HG03045 (cell line): Measurements from ENCODE around the gene NRAP.

Experiments used
- ATAC-seq: cut with Tn5 transposase; IDR thresholded peaks from one replicate; pipeline ENCODE4 v1.9.1; 2021; ENCODE audit warnings: mild to moderate bottlenecking, moderate library complexity; ENCODE audit not compliant: unreplicated experiment

The NRAP gene

DNA sequence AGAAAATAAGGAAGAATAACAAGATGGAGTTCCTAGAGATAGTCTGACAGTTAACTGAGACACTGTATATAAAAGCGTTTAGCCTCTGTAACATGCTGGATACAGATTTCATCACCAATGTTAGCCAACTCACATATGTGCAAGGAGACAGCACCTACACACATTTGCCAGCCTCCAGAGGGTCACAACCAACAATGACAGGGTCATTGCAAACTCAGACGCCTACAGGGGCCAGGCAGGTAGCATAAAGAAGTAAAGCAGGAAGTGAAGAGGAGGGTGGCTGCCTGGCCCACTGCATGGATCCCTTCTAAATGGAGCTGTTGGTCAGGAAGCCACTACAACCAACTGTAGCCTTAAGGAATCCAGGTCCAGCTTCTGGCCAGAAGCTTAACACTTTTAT, 50.4 kb downstream of the NRAP start:
- no peak for ATAC-seq

- no peak for ATAC-seq
Measured at GRCh38 chr10:113612154-113612553, 51.7 kb downstream of the NRAP start.

DNA sequence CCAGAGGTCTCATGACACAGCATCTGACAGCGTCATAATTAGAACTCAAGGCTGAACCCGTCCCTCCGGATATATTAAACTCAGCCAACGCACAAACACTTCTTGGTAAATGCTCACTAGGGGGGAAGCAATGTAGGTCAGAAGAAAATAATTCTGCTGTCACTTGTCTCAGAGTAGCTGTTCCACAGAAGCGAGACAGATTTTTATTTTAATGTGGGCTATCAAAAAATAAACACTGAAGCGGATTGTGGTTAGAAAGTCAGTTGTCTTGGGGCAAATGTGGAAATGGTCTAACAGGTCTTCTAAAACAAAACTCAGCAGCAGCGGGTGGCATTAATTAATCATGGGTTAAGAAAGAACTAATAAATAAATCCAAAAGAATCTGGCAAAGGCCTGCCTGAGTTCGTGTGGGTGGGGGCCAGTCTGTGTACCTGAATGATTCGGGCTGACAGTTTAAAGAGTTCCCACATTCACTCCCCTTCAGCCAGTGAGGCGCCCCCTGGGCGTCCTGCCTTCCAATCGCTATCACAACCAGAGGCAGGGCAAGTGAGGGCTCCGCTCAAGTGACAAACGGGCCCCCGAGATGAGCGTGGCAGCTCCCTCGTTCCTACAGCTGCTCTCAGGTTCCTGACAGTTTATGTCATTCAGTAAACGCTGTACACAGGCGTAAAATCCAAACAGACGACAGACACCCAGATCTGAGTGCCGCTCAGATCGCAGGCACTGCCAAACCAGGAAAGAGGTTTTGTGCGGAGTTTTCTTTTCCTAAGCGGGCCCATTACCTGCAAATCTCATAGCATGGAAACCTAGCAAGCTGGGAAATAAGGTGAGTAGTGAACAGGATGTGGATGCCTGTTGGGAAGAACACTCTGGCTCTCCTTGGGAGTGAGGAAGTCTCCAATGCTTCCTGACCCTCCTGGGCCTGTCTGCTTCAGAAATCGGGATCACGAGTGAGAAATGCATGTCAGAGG, 52.9 kb downstream of the NRAP start:
- ATAC-seq, result no peak

GRCh38 chr10:113609704-113610108, 54.1 kb downstream of the NRAP start:
- ATAC-seq, result no peak

GRCh38 chr10:113605268-113605978, 58.4 kb downstream of the NRAP start:
- no peak for ATAC-seq

GRCh38 chr10:113604572-113604971, 59.3 kb downstream of the NRAP start:
- ATAC-seq, result no peak

DNA sequence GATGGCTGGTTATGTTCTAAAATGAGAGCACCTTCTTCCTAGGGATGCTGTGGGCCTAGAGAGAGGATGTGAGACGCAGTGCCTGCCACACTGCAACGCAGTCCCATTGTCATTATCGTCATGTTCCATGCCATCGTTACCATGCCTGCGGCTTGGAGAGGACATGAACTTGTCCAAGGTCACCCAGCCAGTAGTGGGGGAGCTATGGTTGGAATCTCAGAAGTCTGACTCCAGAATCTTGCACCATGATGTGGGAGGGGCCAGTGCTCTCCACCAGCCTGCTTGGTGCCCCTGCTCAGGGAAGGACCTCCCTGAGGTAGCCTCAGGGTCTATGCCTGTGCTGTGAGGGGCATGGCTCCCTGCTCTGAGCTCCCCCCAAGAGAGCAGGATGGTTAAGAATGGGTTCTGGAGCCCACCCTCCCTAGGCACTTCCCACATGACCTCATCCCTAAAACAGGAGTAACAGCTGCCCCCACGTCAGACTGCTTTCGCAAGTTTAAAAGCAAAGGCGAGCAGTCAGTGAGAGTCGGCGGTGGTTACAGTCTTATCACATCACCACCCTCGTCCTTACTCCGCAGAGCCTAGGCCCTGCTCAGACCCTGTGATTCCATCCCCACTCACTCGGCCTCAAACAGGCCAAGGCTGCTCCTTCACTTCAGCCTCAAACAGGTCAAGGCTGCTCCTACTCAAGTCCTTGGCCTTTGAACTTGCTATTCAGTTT, 60.6 kb downstream of the NRAP start:
- ATAC-seq, result no peak

DNA sequence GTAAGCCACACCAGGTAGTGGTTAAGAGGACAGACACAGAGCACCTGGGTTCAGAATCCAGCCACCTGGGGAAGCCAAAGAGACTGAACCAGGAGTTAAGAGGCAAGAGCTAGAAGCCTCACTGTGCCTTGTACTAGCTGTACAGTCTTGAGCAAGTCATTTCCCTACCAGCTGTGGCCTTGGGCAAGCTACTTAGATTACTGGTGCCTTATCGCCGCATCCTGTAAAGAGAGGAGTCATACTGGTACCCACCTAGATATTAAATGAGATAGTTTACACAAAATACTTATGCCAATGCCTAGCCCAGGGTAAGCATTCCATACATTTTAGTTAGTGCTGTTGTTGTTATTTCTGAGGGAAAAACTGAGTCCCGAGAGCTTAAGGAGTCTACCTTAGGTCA, 63.3 kb downstream of the NRAP start:
- ATAC-seq, result no peak

DNA sequence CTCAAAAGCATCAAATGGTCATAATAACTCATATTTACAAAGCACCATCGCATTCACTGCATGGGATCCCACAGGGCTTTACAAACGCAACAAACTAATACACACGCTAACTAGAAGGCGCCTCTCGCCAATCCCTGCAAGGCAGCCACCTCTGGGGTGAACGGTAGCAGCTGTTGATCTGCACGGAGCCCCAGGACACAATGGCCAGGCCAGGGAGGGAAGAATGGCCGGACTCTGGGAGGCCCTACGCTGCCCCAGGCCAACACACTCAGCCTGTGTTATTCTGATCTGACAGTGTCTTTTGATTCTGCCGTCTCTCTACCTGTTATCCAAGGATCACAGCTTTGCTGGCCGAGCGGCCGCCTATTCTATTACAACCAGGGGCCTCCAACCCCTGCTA, 69.2 kb downstream of the NRAP start:
- ATAC-seq, result no peak

DNA sequence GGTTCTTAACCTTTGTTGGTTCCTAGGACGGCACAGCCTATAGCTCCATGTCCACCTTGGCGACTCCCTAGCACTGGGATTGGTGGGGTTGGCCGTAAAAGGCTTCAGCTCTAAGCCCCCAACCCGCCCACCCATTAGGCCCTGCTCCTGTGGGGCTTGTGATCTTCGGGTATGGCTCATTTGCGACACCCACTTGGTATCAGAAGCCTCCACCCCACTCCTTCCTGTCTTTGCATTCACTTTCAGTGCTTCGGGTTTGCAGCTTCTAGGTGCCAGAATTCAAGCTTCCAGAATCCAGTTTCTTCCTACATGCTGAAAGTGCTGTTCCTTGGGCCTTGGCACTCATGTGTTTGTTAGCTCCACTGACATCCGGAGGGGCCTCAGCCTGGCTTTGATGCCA, 71.5 kb downstream of the NRAP start:
- ATAC-seq, result no peak

GRCh38 chr10:113590581-113590980, 73.3 kb downstream of the NRAP start:
- ATAC-seq, result no peak

DNA sequence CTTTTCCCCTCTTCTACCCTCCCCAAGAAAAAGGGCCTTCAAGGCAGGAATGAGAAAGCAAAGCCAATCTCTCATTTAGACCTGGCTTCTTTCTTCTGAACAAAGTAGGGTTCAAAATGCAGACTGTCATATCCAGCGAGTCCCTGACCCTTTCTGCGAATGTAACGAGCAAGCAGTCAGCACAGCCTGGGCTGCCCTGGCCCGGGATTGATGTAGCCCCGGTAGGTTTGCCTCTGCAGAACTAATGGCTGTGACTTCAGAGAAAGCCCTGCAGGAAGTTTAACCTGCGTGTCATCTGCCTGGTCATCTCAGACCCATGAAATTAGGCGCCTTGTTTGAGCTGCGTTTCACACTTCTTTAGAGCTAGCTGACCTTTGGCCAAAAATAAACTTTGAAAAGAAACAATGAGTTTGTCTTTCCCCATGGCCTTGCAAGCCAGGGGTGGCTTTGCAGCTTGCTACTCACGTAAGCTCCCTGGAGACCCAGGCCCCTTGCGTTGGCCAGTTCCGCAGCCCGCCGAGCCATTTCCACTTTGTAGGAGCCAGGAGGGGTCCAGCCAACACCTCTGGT, 74.6 kb downstream of the NRAP start:
- ATAC-seq, result no peak

DNA sequence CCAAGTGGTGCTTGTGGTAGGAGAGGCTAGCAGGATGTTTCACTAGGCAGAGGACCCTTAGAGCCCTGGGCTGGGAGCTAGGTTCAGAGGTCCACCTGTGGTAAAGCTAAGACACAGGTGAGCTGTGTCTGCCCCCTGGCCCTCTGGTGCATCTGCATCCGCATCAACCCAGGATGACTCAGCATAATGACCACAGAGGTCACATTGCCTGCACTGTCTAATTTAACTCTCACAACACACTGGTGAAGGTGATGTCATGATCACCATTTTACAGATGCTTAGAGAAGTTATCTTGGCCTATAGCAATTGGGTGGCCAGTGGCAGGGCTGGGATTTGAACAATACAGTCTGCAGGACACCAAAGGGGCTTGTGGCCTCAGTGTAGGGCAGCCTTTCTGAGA, 77.9 kb downstream of the NRAP start:
- ATAC-seq, result no peak

DNA sequence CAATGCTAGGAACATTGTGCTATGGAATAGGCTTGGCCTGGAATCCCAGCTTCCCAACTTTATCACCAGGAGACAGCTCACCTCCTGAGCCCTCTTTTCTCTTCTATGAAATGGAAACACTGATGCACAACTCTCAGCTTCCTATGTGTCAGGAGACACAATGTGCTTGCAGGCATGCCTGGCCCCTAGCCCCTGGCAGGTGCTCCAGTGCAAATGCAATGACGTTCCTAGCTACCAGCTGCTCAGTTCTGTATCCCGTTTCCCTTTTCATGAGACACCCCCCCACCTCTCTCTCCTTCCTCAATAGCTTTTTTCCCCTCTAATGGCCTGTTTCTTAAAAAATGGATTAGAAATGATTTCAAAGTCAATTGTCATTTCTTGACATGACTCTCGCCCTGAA, 80.3 kb downstream of the NRAP start:
- ATAC-seq, result no peak

- ATAC-seq, result no peak
Measured at GRCh38 chr10:113581092-113581491, 82.7 kb downstream of the NRAP start.

DNA sequence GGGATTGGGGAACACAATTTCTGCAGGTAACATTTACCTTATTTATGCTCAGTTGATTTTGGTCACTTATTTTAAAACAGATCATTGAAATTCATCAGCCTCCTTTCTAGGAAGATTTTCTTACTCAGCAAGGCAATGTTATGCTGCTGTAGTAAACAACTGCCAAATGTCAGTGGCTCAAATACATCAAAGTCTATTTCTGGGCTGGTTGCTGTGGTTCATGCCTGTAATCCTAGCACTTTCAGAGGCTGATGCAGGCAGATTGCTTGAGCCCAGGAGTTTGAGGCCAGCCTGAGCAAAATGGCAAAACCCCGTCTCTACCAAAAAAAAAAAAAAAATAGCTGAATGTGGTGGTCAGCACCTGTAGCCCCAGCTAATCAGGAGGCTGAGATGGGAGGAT, 85.1 kb downstream of the NRAP start:
- ATAC-seq, result no peak

DNA sequence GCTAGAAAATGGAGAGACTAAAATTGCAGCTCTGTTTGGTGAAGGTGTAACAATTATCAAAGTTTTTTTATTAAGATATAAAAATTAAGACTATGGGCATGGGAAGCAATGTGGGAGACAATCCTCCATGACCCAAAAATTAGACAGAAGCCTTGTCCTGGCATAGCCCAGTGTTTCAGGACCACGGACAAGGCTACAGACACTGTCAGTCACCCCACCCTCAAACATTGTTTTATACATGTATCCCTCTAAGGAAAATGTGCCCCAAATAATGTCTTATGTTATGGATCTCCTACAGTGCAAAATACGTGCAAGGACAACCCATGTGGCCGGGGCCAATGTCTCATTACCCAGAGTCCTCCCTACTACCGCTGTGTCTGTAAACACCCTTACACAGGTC, 87.0 kb downstream of the NRAP start:
- no peak for ATAC-seq

DNA sequence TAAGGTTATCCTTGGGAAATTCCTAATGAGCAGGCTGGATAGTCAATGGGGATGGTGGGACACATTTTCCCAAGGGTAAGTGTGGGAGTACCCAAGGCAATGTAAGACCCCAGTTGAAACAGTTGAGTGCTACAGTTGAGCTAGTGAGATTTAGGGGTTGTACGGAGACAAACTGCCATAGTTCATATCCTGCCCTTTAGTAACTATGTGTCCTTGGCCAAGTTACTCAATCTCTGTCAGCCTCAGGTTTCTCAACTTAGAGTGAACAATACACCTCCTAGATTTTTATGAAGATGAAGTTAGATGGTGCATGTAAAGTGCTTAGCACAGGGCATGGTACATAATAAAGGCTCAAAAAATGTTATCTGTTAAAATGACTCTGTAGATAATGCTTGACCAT, 90.5 kb downstream of the NRAP start:
- ATAC-seq, result no peak

DNA sequence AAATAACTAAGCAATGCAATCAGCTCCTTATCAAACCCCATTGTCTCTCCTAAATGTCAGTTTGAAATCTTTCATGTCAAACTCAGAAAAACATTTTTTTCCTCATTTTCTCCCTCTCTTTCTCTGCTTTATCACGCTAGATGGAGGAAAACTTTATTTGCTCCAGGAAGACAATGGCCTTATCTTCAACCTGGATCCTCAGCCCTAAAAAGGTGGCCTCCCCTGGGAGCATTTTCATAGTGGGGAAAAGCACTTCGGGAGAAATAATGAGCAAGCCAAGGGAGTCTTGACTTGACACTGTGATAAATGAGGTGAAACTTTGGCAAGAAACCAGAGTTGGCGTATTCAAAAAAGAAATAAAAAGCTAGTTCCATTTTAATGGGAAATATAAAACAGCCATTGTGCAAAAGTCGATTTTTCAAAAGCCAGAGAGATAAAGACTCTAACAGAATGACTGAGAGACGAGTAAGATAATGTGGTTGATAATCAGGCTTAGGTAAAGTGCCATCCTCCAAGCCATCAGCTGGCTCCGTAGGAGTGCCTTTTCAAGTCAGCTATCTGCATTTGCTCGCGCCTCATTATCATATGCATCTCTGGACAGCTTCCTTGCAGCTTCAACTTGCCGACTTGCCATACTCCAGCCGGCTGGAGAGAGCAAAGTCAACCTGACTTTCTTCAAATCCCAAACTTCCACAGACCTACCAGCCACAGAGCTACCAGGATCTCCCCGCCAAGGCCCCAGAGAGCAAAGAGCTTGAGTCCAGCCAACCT, 91.1 kb downstream of the NRAP start:
- ATAC-seq, result no peak

DNA sequence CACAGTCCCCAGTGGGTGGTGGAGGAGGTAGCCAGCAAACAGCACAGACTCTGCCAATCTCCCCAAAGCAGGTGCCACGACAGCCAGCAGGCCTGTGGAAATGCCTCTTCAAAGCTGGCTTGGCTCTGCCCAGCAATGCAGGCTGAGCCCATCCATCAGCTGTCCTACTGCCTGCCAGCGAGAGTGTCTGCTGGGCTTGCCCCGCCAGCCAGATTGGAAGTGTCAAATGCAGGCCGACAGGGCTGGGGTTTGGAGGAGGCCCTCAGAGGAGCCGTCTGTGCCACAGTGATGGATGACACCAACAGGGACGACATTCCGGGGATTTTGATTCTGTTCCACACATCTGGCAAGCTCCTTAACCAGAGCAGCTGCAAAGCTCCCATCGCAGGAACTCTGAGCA, 94.3 kb downstream of the NRAP start:
- ATAC-seq, result no peak
